Raji (cell line): ENCODE data around the gene SLC9A1.

Experiments
- POLR2A ChIP-seq: IDR thresholded peaks from 2 replicates; pipeline ENCODE4 v1.6.1; 2011; ENCODE audit warnings: low read depth, low read length, control low read depth; ENCODE audit not compliant: insufficient read depth

The SLC9A1 gene

DNA sequence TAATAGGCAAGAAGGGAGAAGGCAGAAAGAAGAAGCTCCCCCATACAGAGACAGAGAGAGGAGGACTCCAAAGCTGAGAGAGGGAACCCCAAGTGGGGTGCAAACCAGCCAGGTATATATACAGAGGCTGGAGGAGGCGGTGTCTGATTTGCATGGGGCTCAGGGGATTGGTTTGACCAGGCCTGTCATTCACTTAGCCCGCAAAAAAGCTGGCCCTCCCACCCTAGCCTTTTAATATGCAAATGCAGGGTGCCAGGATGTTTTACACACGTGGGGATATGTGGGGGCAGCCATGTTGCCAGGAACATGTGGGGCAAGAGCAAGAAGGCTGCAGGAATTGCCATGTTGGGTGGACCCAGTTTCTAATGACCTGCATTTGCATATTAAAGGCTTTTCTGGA lies 105.3 kb downstream of the SLC9A1 start:
- no peak for TF ChIP-seq POLR2A

DNA sequence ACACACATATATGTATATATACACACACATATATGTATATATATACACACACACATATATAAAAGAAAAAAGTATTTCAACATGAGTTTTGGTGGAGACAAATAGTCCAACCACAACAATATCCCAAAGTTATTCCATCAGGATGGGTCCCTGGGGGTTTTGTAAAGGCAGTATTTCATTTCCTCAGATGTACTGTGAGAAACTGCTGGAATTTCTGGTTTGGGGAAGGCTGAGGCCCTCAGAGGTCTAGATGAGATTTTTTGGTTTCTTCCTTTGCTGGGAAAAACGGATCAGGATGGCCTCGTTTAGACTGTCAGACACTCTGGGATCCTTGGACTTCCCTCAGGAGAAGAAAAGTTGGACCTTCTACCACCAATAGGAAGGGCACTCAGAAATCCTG lies 105.8 kb downstream of the SLC9A1 start:
- no peak for TF ChIP-seq POLR2A
